ENCODE results near the gene POLD2. TPM values are rescaled to one million over a fixed set of nuclear protein-coding genes. Genes with fewer than 3 reads are reported as not detected.
"Not testable (repeated sequence)": the region's sequence is repeated elsewhere in the genome, so short reads cannot be mapped to it uniquely, and the experiment has no call there.

Gene POLD2
- total RNA-seq = 103 and 107 TPM in 2 replicates

- intact Hi-C loops (cut with micrococcal nuclease) = loop anchor here (1.0 to 5.0 kb wide), 18 partner anchors 19 to 1644 kb away; partner anchors contain the start of genes AEBP1, DDX56, H2AZ2 and MRPL32
Measured at GRCh38 chr7:44123190-44124003, at the start of gene POLD2. Gene POLD2 (minus strand): TSS chr7:44123548. CDS start chr7:44122053, 1,495 bp downstream.

GRCh38 chr7:44172803-44173424, 49.6 kb upstream of the POLD2 start:
- intact Hi-C loops (cut with micrococcal nuclease) = no loop called here

GRCh38 chr7:44172352-44172751, 49.0 kb upstream of the POLD2 start:
- intact Hi-C loops (cut with micrococcal nuclease) = no loop called here

- intact Hi-C loops (cut with micrococcal nuclease) = not testable (repeated sequence)
Measured at GRCh38 chr7:44171901-44172300, 48.6 kb upstream of the POLD2 start.

- intact Hi-C loops (cut with micrococcal nuclease) = no loop called here
Measured at GRCh38 chr7:44167920-44168319, 44.6 kb upstream of the POLD2 start.

- intact Hi-C loops (cut with micrococcal nuclease) = no loop called here
Measured at GRCh38 chr7:44163591-44163990, 40.2 kb upstream of the POLD2 start.

GRCh38 chr7:44162785-44163395, 39.5 kb upstream of the POLD2 start:
- intact Hi-C loops (cut with micrococcal nuclease) = no loop called here

- intact Hi-C loops (cut with micrococcal nuclease) = no loop called here
Measured at GRCh38 chr7:44162179-44162578, 38.8 kb upstream of the POLD2 start.

GRCh38 chr7:44161371-44161770, 38.0 kb upstream of the POLD2 start:
- intact Hi-C loops (cut with micrococcal nuclease) = no loop called here

- intact Hi-C loops (cut with micrococcal nuclease) = no loop called here
Measured at GRCh38 chr7:44159824-44160630, 36.7 kb upstream of the POLD2 start.

- intact Hi-C loops (cut with micrococcal nuclease) = no loop called here
Measured at GRCh38 chr7:44158873-44159631, 35.7 kb upstream of the POLD2 start.

- intact Hi-C loops (cut with micrococcal nuclease) = no loop called here
Measured at GRCh38 chr7:44158096-44158872, 34.9 kb upstream of the POLD2 start.

- intact Hi-C loops (cut with micrococcal nuclease) = no loop called here
Measured at GRCh38 chr7:44157116-44158080, 34.0 kb upstream of the POLD2 start.

- intact Hi-C loops (cut with micrococcal nuclease) = no loop called here
Measured at GRCh38 chr7:44156453-44157010, 33.2 kb upstream of the POLD2 start.

- intact Hi-C loops (cut with micrococcal nuclease) = no loop called here
Measured at GRCh38 chr7:44155191-44156185, 32.1 kb upstream of the POLD2 start.

- intact Hi-C loops (cut with micrococcal nuclease) = no loop called here
Measured at GRCh38 chr7:44154703-44155102, 31.4 kb upstream of the POLD2 start.

- intact Hi-C loops (cut with micrococcal nuclease) = no loop called here
Measured at GRCh38 chr7:44153948-44154335, 30.6 kb upstream of the POLD2 start.

Data from T-helper 1 cell treated with Interleukin-12 subunit alpha and Interleukin-12 subunit beta and Interleukin-4 antibody, amounts not matched to agents 30 ng/mL and 1 ng/mL, for 36 hours (primary cell).